H1 (cell line): ENCODE measurements around the gene SRSF9. TPM values are rescaled to one million over a fixed set of nuclear protein-coding genes. Genes with fewer than 3 reads are reported as not detected.
A peak's percentile ranks its signal among the peaks of the same experiment; 100 is the strongest.

Experiments used
- ATF3 ChIP-seq: IDR thresholded peaks from 2 replicates; pipeline ENCODE4 v1.6.1; 2011; ENCODE audit warnings: low read depth, mild to moderate bottlenecking, low read length; ENCODE audit not compliant: insufficient read depth
- BACH1 ChIP-seq: IDR thresholded peaks from 2 replicates; pipeline ENCODE4 v1.6.1; 2012; ENCODE audit warnings: low read length, improper control_type of control experiment
- CBX5 ChIP-seq: fragments of 300-800, 300-1000 bp; sonication (generic); IDR thresholded peaks from 2 replicates; pipeline ENCODE4 v1.7.1; 2016; ENCODE audit warnings: antibody characterized with exemption, low read length, low read depth
- CHD1 ChIP-seq: IDR thresholded peaks from 2 replicates; pipeline ENCODE4 v1.6.1; 2012; ENCODE audit warnings: low read depth, low read length, improper control_type of control experiment
- EZH2 ChIP-seq: fragments of 200-600 bp; sonication (generic); IDR thresholded peaks from 2 replicates; pipeline ENCODE4 v1.7.1; 2012; ENCODE audit warnings: low read depth, mild to moderate bottlenecking, moderate library complexity, low read length, inconsistent platforms; ENCODE audit not compliant: severe bottlenecking
- HDAC2 ChIP-seq, 2 experiments: fragments of 300-600 bp in 1 of 2; sonication (generic) in 1 of 2; IDR thresholded peaks; 2 replicates each; pipeline ENCODE4 v1.6.1; 2011 to 2012; ENCODE audit warnings: low read depth in 2 of 2, low read length in 2 of 2, mild to moderate bottlenecking in 2 of 2, moderate library complexity in 2 of 2, borderline replicate concordance in 1 of 2, inconsistent platforms in 1 of 2
- HDAC6 ChIP-seq: IDR thresholded peaks from one replicate; pipeline ENCODE4 v1.7.1; 2012; ENCODE audit warnings: low read depth, mild to moderate bottlenecking, inconsistent platforms, low read length, moderate library complexity
- JUND ChIP-seq: IDR thresholded peaks from 2 replicates; pipeline ENCODE4 v1.6.1; 2011; ENCODE audit warnings: mild to moderate bottlenecking, improper control_type of control experiment, low read length
- KDM5A ChIP-seq: fragments of 200-600 bp; IDR thresholded peaks from 2 replicates; pipeline ENCODE4 v1.7.1; 2012; ENCODE audit warnings: mild to moderate bottlenecking, low read length, inconsistent platforms, mixed read lengths
- MAX ChIP-seq: IDR thresholded peaks from 2 replicates; pipeline ENCODE4 v1.6.1; 2012; ENCODE audit warnings: inconsistent platforms
- NANOG ChIP-seq: IDR thresholded peaks from 2 replicates; pipeline ENCODE4 v1.6.1; 2011; ENCODE audit warnings: low read length, low read depth, mild to moderate bottlenecking, inconsistent platforms; ENCODE audit not compliant: insufficient read depth, poor library complexity, severe bottlenecking
- NRF1 ChIP-seq: IDR thresholded peaks from 2 replicates; pipeline ENCODE4 v1.6.1; 2011; ENCODE audit warnings: mild to moderate bottlenecking, low read depth, low read length, improper control_type of control experiment
- POLR2A ChIP-seq, 2 experiments: IDR thresholded peaks; 1 replicate in 1 of 2; 2 replicates in 1 of 2; pipeline ENCODE4 v1.6.1; 2011; ENCODE audit warnings: low read depth in 2 of 2, low read length in 2 of 2, mild to moderate bottlenecking in 2 of 2; ENCODE audit errors: control extremely low read depth in 1 of 2
- RAD21 ChIP-seq, 2 experiments: IDR thresholded peaks in 1 of 2; conservative IDR thresholded peaks in 1 of 2; 2 replicates each; pipeline ENCODE4 v1.6.1; 2011; ENCODE audit warnings: low read depth in 2 of 2, low read length in 2 of 2, improper control_type of control experiment in 1 of 2, inconsistent platforms in 1 of 2, mild to moderate bottlenecking in 1 of 2, moderate library complexity in 1 of 2
- SAP30 ChIP-seq: fragments of 300-600 bp; sonication (generic); IDR thresholded peaks from 2 replicates; pipeline ENCODE4 v1.7.1; 2012; ENCODE audit warnings: low read length, moderate library complexity, mild to moderate bottlenecking, inconsistent platforms; ENCODE audit not compliant: insufficient read depth, insufficient replicate concordance
- SIN3A ChIP-seq, 2 experiments: IDR thresholded peaks in 1 of 2; conservative IDR thresholded peaks in 1 of 2; 2 replicates each; pipeline ENCODE4 v1.6.1; 2011 to 2012; ENCODE audit warnings: low read length in 2 of 2, improper control_type of control experiment in 1 of 2, low read depth in 1 of 2, mild to moderate bottlenecking in 1 of 2
- SIRT6 ChIP-seq: IDR thresholded peaks from one replicate; pipeline ENCODE4 v1.7.1; 2012; ENCODE audit warnings: low read length, inconsistent platforms
- SIX5 ChIP-seq: IDR thresholded peaks from 2 replicates; pipeline ENCODE4 v1.6.1; 2011; ENCODE audit warnings: mild to moderate bottlenecking, low read depth, low read length
- SP1 ChIP-seq: IDR thresholded peaks from 2 replicates; pipeline ENCODE4 v1.6.1; 2011; ENCODE audit warnings: low read depth, low read length
- SP2 ChIP-seq: IDR thresholded peaks from 2 replicates; pipeline ENCODE4 v1.6.1; 2012; ENCODE audit warnings: mild to moderate bottlenecking, low read length, inconsistent platforms
- SP4 ChIP-seq: IDR thresholded peaks from 2 replicates; pipeline ENCODE4 v1.6.1; 2012; ENCODE audit warnings: low read length, inconsistent platforms
- TAF7 ChIP-seq: optimal IDR thresholded peaks from 2 replicates; pipeline ENCODE3; 2011; ENCODE audit warnings: low read depth, mild to moderate bottlenecking, inconsistent platforms, low read length, moderate library complexity, borderline replicate concordance
- TBP ChIP-seq: IDR thresholded peaks from 2 replicates; pipeline ENCODE4 v1.6.1; 2011; ENCODE audit warnings: low read depth, low read length, improper control_type of control experiment
- YY1 ChIP-seq: IDR thresholded peaks from 2 replicates; pipeline ENCODE4 v1.6.1; 2011; ENCODE audit warnings: low read depth, mild to moderate bottlenecking, low read length
- ZNF274 ChIP-seq: IDR thresholded peaks from 2 replicates; pipeline ENCODE4 v1.7.0; 2012; ENCODE audit warnings: low read length, borderline replicate concordance; ENCODE audit errors: extremely low read depth
- polyA plus RNA-seq, 7 experiments: library from polyadenylated mRNA; depleted of rRNA in 3 of 7; stranded (reverse) in 5 of 7; unstranded in 2 of 7; fragments of >200 nt in 5 of 7; fragments of 200-250 nt in 2 of 7; gene quantifications; 1 replicate in 5 of 7; 2 replicates in 1 of 7; 4 replicates in 1 of 7; pipeline versions ENCODE4 v1.2.1 to v1.2.3, GENCODE V29; 2011 to 2013; ENCODE audit warnings: missing spikeins in 2 of 7, mixed read lengths in 2 of 7
- total RNA-seq: library from RNA; stranded (reverse); fragmentation: NEBNext Ultra II Directional; extraction: Animal tissue kit (Norgen Biotek cat#: 25700); gene quantifications from 2 replicates; pipeline ENCODE4 v1.2.1, GENCODE V29; 2021

The SRSF9 gene
- total and polyA plus RNA-seq, 2 of the 8 experiments (the other 6 are each of a cell fraction or from before 2014, with no cell fraction given) = 172 to 304 TPM

- TF ChIP-seq RAD21 (IDR thresholded peaks at IDR 0.05 in 1 of 2, conservative IDR thresholded peaks at IDR 0.05 in 1 of 2; ENCODE audit: low read depth in 2 of 2, low read length in 2 of 2) = no peak
- no peak for TF ChIP-seq CBX5
- TF ChIP-seq ATF3 = no peak
- TF ChIP-seq EZH2 = no peak
- no peak for TF ChIP-seq YY1
- TF ChIP-seq SP2 = no peak
- no peak for TF ChIP-seq HDAC6
- TF ChIP-seq SP1 = peak; percentile 99
- TF ChIP-seq SIN3A (conservative IDR thresholded peaks at IDR 0.05 in 1 of 2, IDR thresholded peaks at IDR 0.05 in 1 of 2; ENCODE audit: low read depth in 1 of 2, low read length in 2 of 2) = peak; percentile 92 to 98
- TF ChIP-seq BACH1 = no peak
- TF ChIP-seq ZNF274 = no peak
- TF ChIP-seq TAF7 = peak; percentile 97
- TF ChIP-seq SP4 = peak; percentile 97
- TF ChIP-seq SIRT6 = no peak
- no peak for TF ChIP-seq NRF1
- TF ChIP-seq SAP30 = peak; percentile 4
- TF ChIP-seq NANOG = peak; percentile 1
- TF ChIP-seq JUND = no peak
- TF ChIP-seq HDAC2 (IDR thresholded peaks at IDR 0.05; ENCODE audit: borderline replicate concordance in 1 of 2, low read depth in 2 of 2, low read length in 2 of 2) = no peak
- no peak for TF ChIP-seq KDM5A
- TF ChIP-seq CHD1 = no peak
- peak; percentile 96 for TF ChIP-seq TBP
- no peak for TF ChIP-seq SIX5
- TF ChIP-seq MAX = no peak
- peak; percentile 97 to 98 for TF ChIP-seq POLR2A (IDR thresholded peaks at IDR 0.05; ENCODE audit: control extremely low read depth in 1 of 2, low read depth in 2 of 2, low read length in 2 of 2)
Observed at GRCh38 chr12:120495731-120496412, 26.3 kb upstream of the SRSF9 start, which contains the start of gene DYNLL1 (continued).
